ENCODE measurements around the gene AQR. TPM values are rescaled to one million over a fixed set of nuclear protein-coding genes. Genes with fewer than 3 reads are reported as not detected.

AQR gene
- total RNA-seq, 1 experiment from 2014 or later, result 30.7 TPM

DNA sequence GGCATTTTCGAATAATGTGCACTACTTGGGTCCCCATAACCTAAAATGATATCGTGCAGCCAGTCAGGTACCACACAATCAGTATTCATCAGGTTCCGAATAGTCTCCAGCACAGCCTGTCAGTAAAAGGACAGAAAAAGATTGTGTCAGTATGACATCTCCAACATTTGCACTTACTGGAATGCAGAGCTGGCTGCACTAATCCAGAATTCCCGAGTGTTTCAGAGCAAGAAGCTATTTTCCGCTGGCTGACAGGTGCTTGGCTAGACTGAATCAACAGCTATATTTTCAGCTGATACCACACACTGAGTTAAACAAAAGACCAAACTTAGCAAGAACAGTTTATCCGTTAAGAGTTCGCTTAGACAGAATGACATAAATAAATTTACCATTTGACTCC, 68.8 kb downstream of the AQR start:
- TF ChIP-seq, protein P1, sequence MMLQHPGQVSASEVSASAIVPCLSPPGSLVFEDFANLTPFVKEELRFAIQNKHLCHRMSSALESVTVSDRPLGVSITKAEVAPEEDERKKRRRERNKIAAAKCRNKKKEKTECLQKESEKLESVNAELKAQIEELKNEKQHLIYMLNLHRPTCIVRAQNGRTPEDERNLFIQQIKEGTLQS (IDR thresholded peaks at IDR 0.05), result no peak
- TF ChIP-seq RAD21 (IDR thresholded peaks at IDR 0.05; ENCODE audit: low read depth), result no peak
- H3K27ac ChIP-seq (ENCODE audit: low read depth, low read length), result no peak overlapping the region
- RAD21 ChIA-PET (ENCODE audit: low non-redundant PET in 1 of 2, low total read pairs in 2 of 2, uncharacterized antibody in 2 of 2, unreplicated experiment in 2 of 2), result no interaction called here
- ATAC-seq (no peak), DNase-seq (ENCODE audit: low read depth, low spot score) (no peak)
- H3K9ac ChIP-seq (ENCODE audit: low read length), result no peak overlapping the region
- POLR2A ChIA-PET, result no interaction called here
- H3K4me1 ChIP-seq (ENCODE audit: control insufficient read depth in 1 of 2, insufficient read depth in 2 of 2, low read length in 2 of 2), result no peaks in the 10 kb centered on the region
- H2AFZ ChIP-seq (ENCODE audit: low read depth, low read length, poor library complexity, severe bottlenecking), result no peak overlapping the region
- H3K9me3 ChIP-seq (ENCODE audit: control insufficient read depth in 1 of 2, insufficient read depth in 1 of 2, low read depth in 1 of 2, low read length in 2 of 2), result no peaks in the 10 kb centered on the region
- no peak overlapping the region for H3K4me2 ChIP-seq (ENCODE audit: low read length)
- intact Hi-C loops (cut with micrococcal nuclease), result no loop called here
- 0 out of 2 replicates have a peak, but pooled peaks cover under 1% of the 10 kb centered on the region for H3K79me2 ChIP-seq (ENCODE audit: insufficient read depth, low read length)
- no peak overlapping the region for H3K4me3 ChIP-seq (replicated peaks in 1 of 2; ENCODE audit: low read depth in 1 of 2, low read length in 2 of 2)
- H4K20me1 ChIP-seq (ENCODE audit: insufficient read depth), result no peaks in the 10 kb centered on the region
- no peaks in the 10 kb centered on the region for H3K27me3 ChIP-seq (ENCODE audit: insufficient read depth, low read length)
- no TSS peak for BruUV-seq (replicated peaks)
- H3K36me3 ChIP-seq (ENCODE audit: control insufficient read depth in 1 of 2, insufficient read depth in 2 of 2, low read length in 2 of 2), result peaks cover 12 to 16% of the 10 kb centered on the region in 2 experiments; a peak in 3 of 4 replicates
- CTCF ChIA-PET, result no interaction called here
- no peaks in the 10 kb centered on the region for H3K9me2 ChIP-seq (ENCODE audit: insufficient read depth)

DNA sequence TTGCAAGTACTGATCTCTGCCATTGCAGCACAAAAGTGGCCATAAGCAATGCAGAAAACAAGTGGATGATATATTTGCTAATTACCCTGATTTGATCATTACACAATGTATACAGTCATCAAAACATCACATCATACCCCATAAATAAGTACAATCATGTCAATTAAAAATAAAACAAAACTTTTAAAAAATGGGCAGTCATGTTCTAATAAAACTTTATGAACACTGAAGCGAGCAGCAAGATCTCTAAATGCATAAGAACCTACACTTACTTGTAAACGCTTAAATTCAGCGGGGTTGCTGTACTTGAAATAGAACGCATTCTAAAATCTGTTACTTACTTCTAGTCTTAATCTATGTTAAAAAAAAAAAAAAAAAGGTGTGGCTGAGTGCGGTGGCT, 73.4 kb downstream of the AQR start:
- Histone ChIP-seq H3K27ac (ENCODE audit: low read depth, low read length) (no peak overlapping the region), H3K36me3 (ENCODE audit: control insufficient read depth in 1 of 2, insufficient read depth in 2 of 2, low read length in 2 of 2) (peaks cover 34 to 38% of the 10 kb centered on the region in 2 experiments), H3K79me2 (ENCODE audit: insufficient read depth, low read length) (peaks cover 9% of the 10 kb centered on the region; the same call in 1 of the 2 replicates), H4K20me1 (ENCODE audit: insufficient read depth) (no peaks in the 10 kb centered on the region), H3K4me2 (ENCODE audit: low read length) (no peak overlapping the region), H3K9me2 (ENCODE audit: insufficient read depth) (no peaks in the 10 kb centered on the region), H3K9ac (ENCODE audit: low read length) (no peak overlapping the region), H3K4me3 (replicated peaks in 1 of 2; ENCODE audit: low read depth in 1 of 2, low read length in 2 of 2) (no peak overlapping the region), H3K9me3 (ENCODE audit: control insufficient read depth in 1 of 2, insufficient read depth in 1 of 2, low read depth in 1 of 2, low read length in 2 of 2) (peaks cover 12% of the 10 kb centered on the region in 2 experiments; a peak in 2 of 4 replicates), H2AFZ (ENCODE audit: low read depth, low read length, poor library complexity, severe bottlenecking) (no peak overlapping the region), H3K27me3 (ENCODE audit: insufficient read depth, low read length) (no peaks in the 10 kb centered on the region), H3K4me1 (ENCODE audit: control insufficient read depth in 1 of 2, insufficient read depth in 2 of 2, low read length in 2 of 2) (no peaks in the 10 kb centered on the region)
- ChIA-PET CTCF (no interaction called here), RAD21 (ENCODE audit: low non-redundant PET in 1 of 2, low total read pairs in 2 of 2, uncharacterized antibody in 2 of 2, unreplicated experiment in 2 of 2) (no interaction called here), POLR2A (no interaction called here)
- ATAC-seq (no peak), DNase-seq (ENCODE audit: low read depth, low spot score) (no peak)
- intact Hi-C loops (cut with micrococcal nuclease), result no loop called here
- no TSS peak for BruUV-seq (replicated peaks)
- TF ChIP-seq, protein P2, sequence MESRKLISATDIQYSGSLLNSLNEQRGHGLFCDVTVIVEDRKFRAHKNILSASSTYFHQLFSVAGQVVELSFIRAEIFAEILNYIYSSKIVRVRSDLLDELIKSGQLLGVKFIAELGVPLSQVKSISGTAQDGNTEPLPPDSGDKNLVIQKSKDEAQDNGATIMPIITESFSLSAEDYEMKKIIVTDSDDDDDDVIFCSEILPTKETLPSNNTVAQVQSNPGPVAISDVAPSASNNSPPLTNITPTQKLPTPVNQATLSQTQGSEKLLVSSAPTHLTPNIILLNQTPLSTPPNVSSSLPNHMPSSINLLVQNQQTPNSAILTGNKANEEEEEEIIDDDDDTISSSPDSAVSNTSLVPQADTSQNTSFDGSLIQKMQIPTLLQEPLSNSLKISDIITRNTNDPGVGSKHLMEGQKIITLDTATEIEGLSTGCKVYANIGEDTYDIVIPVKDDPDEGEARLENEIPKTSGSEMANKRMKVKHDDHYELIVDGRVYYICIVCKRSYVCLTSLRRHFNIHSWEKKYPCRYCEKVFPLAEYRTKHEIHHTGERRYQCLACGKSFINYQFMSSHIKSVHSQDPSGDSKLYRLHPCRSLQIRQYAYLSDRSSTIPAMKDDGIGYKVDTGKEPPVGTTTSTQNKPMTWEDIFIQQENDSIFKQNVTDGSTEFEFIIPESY (IDR thresholded peaks at IDR 0.05; ENCODE audit: extremely low read depth, insufficient replicate concordance, low read length), result no peak
- no peak for TF ChIP-seq POLR2A (IDR thresholded peaks at IDR 0.05; ENCODE audit: borderline replicate concordance, extremely low read depth, insufficient read depth, insufficient read length)
- TF ChIP-seq EZH2 (IDR thresholded peaks at IDR 0.05), result no peak
- TF ChIP-seq JUND (IDR thresholded peaks at IDR 0.05), result no peak
- TF ChIP-seq, protein P3, sequence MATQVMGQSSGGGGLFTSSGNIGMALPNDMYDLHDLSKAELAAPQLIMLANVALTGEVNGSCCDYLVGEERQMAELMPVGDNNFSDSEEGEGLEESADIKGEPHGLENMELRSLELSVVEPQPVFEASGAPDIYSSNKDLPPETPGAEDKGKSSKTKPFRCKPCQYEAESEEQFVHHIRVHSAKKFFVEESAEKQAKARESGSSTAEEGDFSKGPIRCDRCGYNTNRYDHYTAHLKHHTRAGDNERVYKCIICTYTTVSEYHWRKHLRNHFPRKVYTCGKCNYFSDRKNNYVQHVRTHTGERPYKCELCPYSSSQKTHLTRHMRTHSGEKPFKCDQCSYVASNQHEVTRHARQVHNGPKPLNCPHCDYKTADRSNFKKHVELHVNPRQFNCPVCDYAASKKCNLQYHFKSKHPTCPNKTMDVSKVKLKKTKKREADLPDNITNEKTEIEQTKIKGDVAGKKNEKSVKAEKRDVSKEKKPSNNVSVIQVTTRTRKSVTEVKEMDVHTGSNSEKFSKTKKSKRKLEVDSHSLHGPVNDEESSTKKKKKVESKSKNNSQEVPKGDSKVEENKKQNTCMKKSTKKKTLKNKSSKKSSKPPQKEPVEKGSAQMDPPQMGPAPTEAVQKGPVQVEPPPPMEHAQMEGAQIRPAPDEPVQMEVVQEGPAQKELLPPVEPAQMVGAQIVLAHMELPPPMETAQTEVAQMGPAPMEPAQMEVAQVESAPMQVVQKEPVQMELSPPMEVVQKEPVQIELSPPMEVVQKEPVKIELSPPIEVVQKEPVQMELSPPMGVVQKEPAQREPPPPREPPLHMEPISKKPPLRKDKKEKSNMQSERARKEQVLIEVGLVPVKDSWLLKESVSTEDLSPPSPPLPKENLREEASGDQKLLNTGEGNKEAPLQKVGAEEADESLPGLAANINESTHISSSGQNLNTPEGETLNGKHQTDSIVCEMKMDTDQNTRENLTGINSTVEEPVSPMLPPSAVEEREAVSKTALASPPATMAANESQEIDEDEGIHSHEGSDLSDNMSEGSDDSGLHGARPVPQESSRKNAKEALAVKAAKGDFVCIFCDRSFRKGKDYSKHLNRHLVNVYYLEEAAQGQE (IDR thresholded peaks at IDR 0.05; ENCODE audit: low read depth), result no peak
- no peak for TF ChIP-seq SP1 (IDR thresholded peaks at IDR 0.05; ENCODE audit: low read depth)
- no peak for TF ChIP-seq EGR1 (IDR thresholded peaks at IDR 0.05; ENCODE audit: low read depth)
- TF ChIP-seq, protein P1 (IDR thresholded peaks at IDR 0.05), result no peak
- TF ChIP-seq CEBPB (IDR thresholded peaks at IDR 0.05; ENCODE audit: low read depth), result no peak
- no peak for TF ChIP-seq SIN3A (IDR thresholded peaks at IDR 0.05; ENCODE audit: low read depth)
- no peak for TF ChIP-seq SRF (IDR thresholded peaks at IDR 0.05; ENCODE audit: low read depth)
- no peak for TF ChIP-seq ELF1 (IDR thresholded peaks at IDR 0.05; ENCODE audit: borderline replicate concordance, low read depth)
- no peak for TF ChIP-seq POLR2AphosphoS5 (IDR thresholded peaks at IDR 0.05; ENCODE audit: low read depth, low read length)
- TF ChIP-seq CBX3 (IDR thresholded peaks at IDR 0.05; ENCODE audit: low read depth), result no peak
